Measurements from ENCODE around the gene KLK4.

- TF ChIP-seq CTCF (IDR thresholded peaks at IDR 0.05), result no peak
- no peak for TF ChIP-seq POLR2A (IDR thresholded peaks at IDR 0.05)
Measured at GRCh38 chr19:50902640-50903039, 8.6 kb downstream of the KLK4 start.

Measured in thyroid gland (tissue), 4 donors.